IMR-90 (cell line): ENCODE data around the gene SLC45A2. TPM values are rescaled to one million over a fixed set of nuclear protein-coding genes. Genes with fewer than 3 reads are reported as not detected.

Experiments
- ATAC-seq: fragments of 200-7000 bp; cut with Tn5 transposase; 2 replicates; pipeline ENCODE4 v1.9.1; 2020; ENCODE audit warnings: low read depth, mild to moderate bottlenecking, moderate library complexity
- BruUV-seq: library from RNA; stranded (reverse); fragments of 400-500 nt; replicated peaks from 2 replicates; lab custom pipeline; 2021; lab: Mats Ljungman, UMichigan
- CTCF ChIA-PET: fragments of 300-600 bp; formaldehyde crosslinking; extraction: SDS; loops from one replicate; lab custom pipeline; 2021; ENCODE audit warnings: antibody characterized with exemption; lab: Yijun Ruan, JAX
- POLR2A ChIA-PET: fragments of 300-600 bp; sonication (Branson Sonifier 250); formaldehyde crosslinking; loops from one replicate; lab custom pipeline; 2022; ENCODE audit warnings: antibody characterized with exemption; ENCODE audit not compliant: unreplicated experiment; lab: Charles Lee
- DNase-seq: peaks from one replicate; pipeline ENCODE4 v3.0.0; 2013
- H2AFZ ChIP-seq: replicated peaks from 2 replicates; pipeline ENCODE3; 2013; ENCODE audit warnings: low read length, mild to moderate bottlenecking; ENCODE audit not compliant: poor library complexity
- H2AK5ac ChIP-seq: 2 replicates; pipeline ENCODE4 v1.6.1; 2013; ENCODE audit warnings: low read depth, low read length, inconsistent platforms
- H2AK9ac ChIP-seq: replicated peaks from 2 replicates; pipeline ENCODE3; 2013; ENCODE audit warnings: mild to moderate bottlenecking, low read depth, low read length, moderate library complexity; ENCODE audit not compliant: poor library complexity
- H2BK120ac ChIP-seq: 2 replicates; pipeline ENCODE4 v1.6.1; 2013; ENCODE audit warnings: low read depth, low read length, inconsistent platforms
- H2BK15ac ChIP-seq: 3 replicates; pipeline ENCODE4 v1.6.1; 2013; ENCODE audit warnings: low read depth, low read length, inconsistent platforms
- H2BK20ac ChIP-seq: 2 replicates; pipeline ENCODE4 v1.6.1; 2013; ENCODE audit warnings: low read depth, mild to moderate bottlenecking, inconsistent platforms, low read length, moderate library complexity
- H2BK5ac ChIP-seq: 2 replicates; pipeline ENCODE4 v1.6.1; 2013; ENCODE audit warnings: mild to moderate bottlenecking, low read depth, low read length, inconsistent platforms; ENCODE audit not compliant: poor library complexity, severe bottlenecking
- H3K14ac ChIP-seq: replicated peaks from 2 replicates; pipeline ENCODE4 v1.6.1; 2013; ENCODE audit warnings: low read depth, low read length, inconsistent platforms
- H3K18ac ChIP-seq: 2 replicates; pipeline ENCODE4 v1.6.1; 2013; ENCODE audit warnings: low read depth, low read length, control low read depth
- H3K23ac ChIP-seq: 2 replicates; pipeline ENCODE4 v1.6.1; 2013; ENCODE audit warnings: low read depth, low read length, inconsistent platforms
- H3K27ac ChIP-seq: 2 replicates; pipeline ENCODE4 v1.5.1; 2013; ENCODE audit warnings: mild to moderate bottlenecking, control low read depth, low read length; ENCODE audit not compliant: insufficient read depth
- H3K27me3 ChIP-seq: 2 replicates; pipeline ENCODE4 v1.6.1; 2013; ENCODE audit warnings: low read length; ENCODE audit not compliant: control insufficient read depth, insufficient read depth
- H3K36me3 ChIP-seq: 2 replicates; pipeline ENCODE4 v1.6.1; 2013; ENCODE audit warnings: low read length, mixed read lengths; ENCODE audit not compliant: control insufficient read depth, insufficient read depth
- H3K4ac ChIP-seq: 2 replicates; pipeline ENCODE4 v1.6.1; 2013; ENCODE audit warnings: low read depth, low read length, inconsistent platforms
- H3K4me1 ChIP-seq: 2 replicates; pipeline ENCODE4 v1.6.1; 2013; ENCODE audit warnings: low read length, mixed read lengths; ENCODE audit not compliant: control insufficient read depth, insufficient read depth
- H3K4me2 ChIP-seq: 2 replicates; pipeline ENCODE4 v1.6.1; 2013; ENCODE audit warnings: low read depth, mild to moderate bottlenecking, control low read depth, low read length, moderate library complexity
- H3K4me3 ChIP-seq: 2 replicates; pipeline ENCODE4 v1.5.1; 2013; ENCODE audit warnings: low read depth, mild to moderate bottlenecking, control low read depth, low read length, moderate library complexity; ENCODE audit not compliant: insufficient read depth
- H3K56ac ChIP-seq: 2 replicates; pipeline ENCODE4 v1.6.1; 2013; ENCODE audit warnings: low read length, inconsistent platforms; ENCODE audit not compliant: insufficient read depth; ENCODE audit errors: extremely low read depth
- H3K79me1 ChIP-seq, 2 experiments: 2 replicates each; pipeline ENCODE4 v1.6.1; 2013; ENCODE audit warnings: low read length in 2 of 2, inconsistent platforms in 1 of 2, low read depth in 1 of 2
- H3K9ac ChIP-seq: 2 replicates; pipeline ENCODE4 v1.6.1; 2013; ENCODE audit warnings: low read depth, low read length, control low read depth
- H3K9me1 ChIP-seq: 2 replicates; pipeline ENCODE4 v1.6.1; 2013; ENCODE audit warnings: low read length, inconsistent platforms; ENCODE audit not compliant: insufficient read depth
- H3K9me3 ChIP-seq: 2 replicates; pipeline ENCODE4 v1.6.1; 2013; ENCODE audit warnings: low read length; ENCODE audit not compliant: control insufficient read depth, insufficient read depth
- H4K20me1 ChIP-seq: 2 replicates; pipeline ENCODE4 v1.6.1; 2013; ENCODE audit warnings: low read length, inconsistent platforms; ENCODE audit not compliant: insufficient read depth
- H4K5ac ChIP-seq: 2 replicates; pipeline ENCODE4 v1.6.1; 2013; ENCODE audit warnings: mild to moderate bottlenecking, low read depth, low read length, control low read depth
- H4K8ac ChIP-seq, 2 experiments: 2 replicates each; pipeline ENCODE4 v1.6.1; 2013; ENCODE audit warnings: low read depth in 2 of 2, low read length in 2 of 2, control low read depth in 1 of 2, inconsistent platforms in 1 of 2
- H4K91ac ChIP-seq: 2 replicates; pipeline ENCODE4 v1.6.1; 2013; ENCODE audit warnings: low read depth, low read length, inconsistent platforms; ENCODE audit not compliant: insufficient read depth
- BHLHE40 ChIP-seq: fragments of 150-350 bp; IDR thresholded peaks from 2 replicates; pipeline ENCODE4 v1.6.1; 2016; ENCODE audit warnings: mild to moderate bottlenecking, low read depth, low read length
- CEBPB ChIP-seq: IDR thresholded peaks from 2 replicates; pipeline ENCODE4 v1.6.1; 2012; ENCODE audit warnings: low read depth, low read length, improper control_type of control experiment
- CHD1 ChIP-seq: IDR thresholded peaks from 2 replicates; pipeline ENCODE4 v1.6.1; 2012; ENCODE audit warnings: low read depth, low read length, improper control_type of control experiment
- CTCF ChIP-seq: conservative IDR thresholded peaks from 2 replicates; pipeline ENCODE4 v1.5.1; 2012; ENCODE audit warnings: mild to moderate bottlenecking, low read depth, low read length, improper control_type of control experiment
- ELK1 ChIP-seq: fragments of 150-350 bp; IDR thresholded peaks from 2 replicates; pipeline ENCODE4 v1.6.1; 2016; ENCODE audit warnings: low read depth, mild to moderate bottlenecking, low read length, moderate library complexity, borderline replicate concordance
- FOS ChIP-seq: fragments of 150-350 bp; IDR thresholded peaks from 2 replicates; pipeline ENCODE4 v1.6.1; 2016; ENCODE audit warnings: low read depth, low read length
- MAFK ChIP-seq: IDR thresholded peaks from 2 replicates; pipeline ENCODE4 v1.6.1; 2012; ENCODE audit warnings: low read depth, low read length, improper control_type of control experiment
- MAZ ChIP-seq: IDR thresholded peaks from 2 replicates; pipeline ENCODE4 v1.6.1; 2012; ENCODE audit warnings: low read depth, mild to moderate bottlenecking, low read length, improper control_type of control experiment, moderate library complexity, borderline replicate concordance
- MXI1 ChIP-seq: IDR thresholded peaks from 2 replicates; pipeline ENCODE4 v1.6.1; 2012; ENCODE audit warnings: low read depth, mild to moderate bottlenecking, low read length, moderate library complexity, borderline replicate concordance
- NFE2L2 ChIP-seq: fragments of 150-350 bp; IDR thresholded peaks from 2 replicates; pipeline ENCODE4 v1.6.1; 2016; ENCODE audit warnings: low read depth, mild to moderate bottlenecking, low read length
- POLR2A ChIP-seq: IDR thresholded peaks from 2 replicates; pipeline ENCODE4 v1.6.1; 2012; ENCODE audit warnings: mild to moderate bottlenecking, low read depth, low read length
- RAD21 ChIP-seq: IDR thresholded peaks from 2 replicates; pipeline ENCODE4 v1.6.1; 2012; ENCODE audit warnings: low read length, improper control_type of control experiment
- RCOR1 ChIP-seq: IDR thresholded peaks from 2 replicates; pipeline ENCODE4 v1.6.1; 2012; ENCODE audit warnings: mild to moderate bottlenecking, low read length, improper control_type of control experiment; ENCODE audit not compliant: insufficient replicate concordance
- RFX5 ChIP-seq: IDR thresholded peaks from 2 replicates; pipeline ENCODE4 v1.8.0; 2012; ENCODE audit warnings: low read depth, mild to moderate bottlenecking, low read length, moderate library complexity
- SMC3 ChIP-seq: fragments of 150-350 bp; IDR thresholded peaks from 2 replicates; pipeline ENCODE4 v1.6.1; 2016; ENCODE audit warnings: low read depth, mild to moderate bottlenecking, antibody characterized with exemption, low read length, moderate library complexity
- WGBS, 2 experiments: methylation state at CpG; one replicate each; pipeline versions ENCODE4 v1.1.5 to v1.1.7; 2013; ENCODE audit warnings: missing lambda C conversion rate in 2 of 2; ENCODE audit not compliant: insufficient read length in 1 of 2; ENCODE audit errors: extremely low coverage in 2 of 2; 5-methylcytosine and 5-hydroxymethylcytosine counted together
- dilution Hi-C: fragments of 300-500 bp; cut with HindIII; formaldehyde crosslinking; loops from one replicate; pipeline ENCODE4 v1.14.3; 2018; ENCODE audit warnings: low sequenced_read_pairs; ENCODE audit not compliant: unreplicated experiment
- in situ Hi-C: fragments of 300-500 bp; cut with MboI; formaldehyde crosslinking; loops from 3 replicates; pipeline ENCODE4 v1.14.3; 2019; ENCODE audit warnings: low sequenced_read_pairs, inconsistent platforms, mixed read lengths
- intact Hi-C: fragments of 100-400 bp; cut with micrococcal nuclease; formaldehyde crosslinking; loops from 2 replicates; pipeline ENCODE4 v1.10.0; 2022
- polyA plus RNA-seq, 3 experiments: library from polyadenylated mRNA; depleted of rRNA; stranded (reverse); fragments of >200 nt; gene quantifications; 2 replicates each; pipeline ENCODE4 v1.2.3, GENCODE V29; 2012; ENCODE audit warnings: low replicate concordance in 1 of 3
- total RNA-seq: library from RNA; depleted of rRNA; stranded (reverse); fragments of >200 nt; gene quantifications from 2 replicates; pipeline ENCODE4 v1.2.3, GENCODE V29; 2012
- TF ChIP-seq, protein P1 (sequence below): fragments of 150-350 bp; IDR thresholded peaks from 2 replicates; pipeline ENCODE4 v1.6.1; 2017; ENCODE audit warnings: mild to moderate bottlenecking, antibody characterized with exemption, low read length, low read depth

The SLC45A2 gene
- total and polyA plus RNA-seq, 2 of the 4 experiments (the other 2 are of a cell fraction) = 0.07 TPM; not detected in 1

- TF ChIP-seq, protein P1, sequence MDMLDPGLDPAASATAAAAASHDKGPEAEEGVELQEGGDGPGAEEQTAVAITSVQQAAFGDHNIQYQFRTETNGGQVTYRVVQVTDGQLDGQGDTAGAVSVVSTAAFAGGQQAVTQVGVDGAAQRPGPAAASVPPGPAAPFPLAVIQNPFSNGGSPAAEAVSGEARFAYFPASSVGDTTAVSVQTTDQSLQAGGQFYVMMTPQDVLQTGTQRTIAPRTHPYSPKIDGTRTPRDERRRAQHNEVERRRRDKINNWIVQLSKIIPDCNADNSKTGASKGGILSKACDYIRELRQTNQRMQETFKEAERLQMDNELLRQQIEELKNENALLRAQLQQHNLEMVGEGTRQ = no peak
- no peak for TF ChIP-seq RCOR1
- no peak for TF ChIP-seq MAFK
- no peak for TF ChIP-seq POLR2A
- TF ChIP-seq RFX5 = no peak
- TF ChIP-seq CHD1 = no peak
- no peak for TF ChIP-seq MAZ
- TF ChIP-seq CTCF = no peak
- no peak for TF ChIP-seq CEBPB
- no peak for TF ChIP-seq BHLHE40
- no peak for TF ChIP-seq SMC3
- TF ChIP-seq NFE2L2 = no peak
- no peak for TF ChIP-seq RAD21
- no peak for TF ChIP-seq ELK1
- TF ChIP-seq FOS = no peak
- no peak for TF ChIP-seq MXI1
- dilution Hi-C loops = no loop called here
- no peak overlapping the region for H4K91ac ChIP-seq
- H3K36me3 ChIP-seq = peaks cover 6% of the 10 kb centered on the region
- no peak overlapping the region for H2AFZ ChIP-seq
- no peak overlapping the region for H2BK120ac ChIP-seq
- H2AK5ac ChIP-seq = no peak overlapping the region
- ChIA-PET POLR2A (no interaction called here), CTCF (no interaction called here)
- peaks cover 4% of the 10 kb centered on the region; the same call in 1 of the 2 replicates for H3K9me1 ChIP-seq
- no peak overlapping the region for H3K18ac ChIP-seq
- peaks cover 2% of the 10 kb centered on the region; the same call in 1 of the 2 replicates for H3K9me3 ChIP-seq
- intact Hi-C loops = no loop called here
- no peak overlapping the region for H2BK20ac ChIP-seq
- H3K14ac ChIP-seq = no peak overlapping the region
- H4K5ac ChIP-seq = no peak overlapping the region
- H4K8ac ChIP-seq = no peak overlapping the region
- no peaks in the 10 kb centered on the region for H3K79me1 ChIP-seq
- no peak for DNase-seq
- H3K56ac ChIP-seq = no peak overlapping the region
- no peak overlapping the region for H2BK5ac ChIP-seq
- H3K27me3 ChIP-seq = no peaks in the 10 kb centered on the region
- BruUV-seq = no TSS peak
- 98% methylated on average over 6 of the region's 6 CpGs; no CpG with 5 or more reads in 1 of the 2 experiments for WGBS, 2 experiments
- H3K9ac ChIP-seq = no peak overlapping the region
- H3K4me1 ChIP-seq = peaks cover 4% of the 10 kb centered on the region; the same call in 1 of the 2 replicates
- no peak overlapping the region for H3K4me2 ChIP-seq
- H2AK9ac ChIP-seq = no peak overlapping the region
- H4K20me1 ChIP-seq = no peaks in the 10 kb centered on the region
- no peak overlapping the region for H3K4me3 ChIP-seq
- no peak overlapping the region for H3K4ac ChIP-seq
- in situ Hi-C loops = loop anchor here (25.0 kb wide), 1 partner anchor 902 kb away; no protein-coding TSS in a partner anchor
- no peak overlapping the region for H3K27ac ChIP-seq
- H2BK15ac ChIP-seq = no peak overlapping the region
- no peak for ATAC-seq
- no peak overlapping the region for H3K23ac ChIP-seq
Measured at GRCh38 chr5:33985447-33985846, 954 bp upstream of the SLC45A2 start.
